SK-N-MC (cell line): Measurements from ENCODE around the gene TKFC.

Experiments used
- EZH2 ChIP-seq: fragments of 200-600 bp; sonication (generic); IDR thresholded peaks from one replicate; pipeline ENCODE4 v1.6.1; 2017; ENCODE audit warnings: antibody characterized with exemption
- POLR2AphosphoS5 ChIP-seq: IDR thresholded peaks from 2 replicates; pipeline ENCODE4 v1.6.1; 2012; ENCODE audit warnings: mild to moderate bottlenecking, low read depth, low read length, borderline replicate concordance

DNA sequence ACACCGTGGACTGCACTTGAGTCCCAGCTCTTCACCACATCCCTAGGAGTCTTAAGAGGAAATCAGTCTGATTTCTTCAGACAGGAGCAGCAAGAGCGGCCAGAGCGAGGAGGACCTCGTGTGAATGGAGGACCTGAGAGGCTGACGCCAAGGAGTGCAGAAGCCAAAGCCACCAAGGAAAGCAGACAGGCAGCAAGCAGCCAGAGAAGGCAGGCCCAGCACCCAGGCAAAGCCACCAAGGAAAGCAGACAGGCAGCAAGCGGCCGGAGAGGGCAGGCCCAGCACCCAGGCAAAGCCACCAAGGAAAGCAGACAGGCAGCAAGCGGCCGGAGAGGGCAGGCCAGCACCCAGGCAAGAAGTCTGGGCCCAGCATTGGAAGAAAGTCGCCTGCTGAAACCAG, 16.9 kb downstream of the TKFC start:
- TF ChIP-seq EZH2 (no peak), POLR2AphosphoS5 (no peak)
